OCI-LY1 (cell line): ENCODE results near the gene PRPS2.

Experiments used
- H2AFZ ChIP-seq: fragments of 200-600 bp; sonication (generic), shearing (Covaris generic); 2 replicates; pipeline ENCODE4 v1.6.0; 2014; ENCODE audit warnings: antibody characterized with exemption, mild to moderate bottlenecking, low read length
- H3F3A ChIP-seq: fragments of 200-600 bp; sonication (generic), shearing (Covaris generic); 2 replicates; pipeline ENCODE4 v1.6.0; 2014; ENCODE audit warnings: mild to moderate bottlenecking, antibody characterized with exemption, low read length, moderate library complexity; ENCODE audit not compliant: insufficient read depth
- H3K27ac ChIP-seq: fragments of 200-600 bp; sonication (generic); 2 replicates; pipeline ENCODE4 v1.5.1; 2014; ENCODE audit warnings: low read length, mixed run types, mild to moderate bottlenecking, low read depth; ENCODE audit not compliant: poor library complexity, severe bottlenecking
- H3K27me3 ChIP-seq: fragments of 200-600 bp; sonication (generic); 2 replicates; pipeline ENCODE4 v1.6.0; 2014; ENCODE audit warnings: antibody characterized with exemption, mild to moderate bottlenecking, low read length, moderate library complexity; ENCODE audit not compliant: insufficient read depth
- H3K36me3 ChIP-seq: fragments of 200-600 bp; sonication (generic); 2 replicates; pipeline ENCODE4 v1.6.1; 2014; ENCODE audit warnings: mild to moderate bottlenecking, antibody characterized with exemption, low read length, moderate library complexity, mixed read lengths; ENCODE audit not compliant: insufficient read depth
- H3K4me1 ChIP-seq: fragments of 200-600 bp; sonication (generic); 2 replicates; pipeline ENCODE4 v1.5.1; 2014; ENCODE audit warnings: mild to moderate bottlenecking, low read length, moderate library complexity; ENCODE audit not compliant: insufficient read depth, severe bottlenecking
- H3K4me2 ChIP-seq: fragments of 200-600 bp; sonication (generic), shearing (Covaris generic); 2 replicates; pipeline ENCODE4 v1.6.1; 2014; ENCODE audit warnings: low read length
- H3K4me3 ChIP-seq: fragments of 200-600 bp; sonication (generic); 2 replicates; pipeline ENCODE4 v1.5.1; 2014; ENCODE audit warnings: low read length, low read depth, mild to moderate bottlenecking, mixed read lengths; ENCODE audit not compliant: poor library complexity, severe bottlenecking
- H3K79me2 ChIP-seq: fragments of 200-600 bp; shearing (Covaris generic); 2 replicates; pipeline ENCODE4 v1.6.1; 2016; ENCODE audit warnings: mixed run types, low read length, mixed read lengths; ENCODE audit not compliant: insufficient read depth
- H3K9ac ChIP-seq: fragments of 200-600 bp; sonication (generic), shearing (Covaris generic); 2 replicates; pipeline ENCODE4 v1.6.1; 2014; ENCODE audit warnings: mild to moderate bottlenecking, low read length, mixed read lengths
- H3K9me2 ChIP-seq: fragments of 200-600 bp; sonication (generic), shearing (Covaris generic); 2 replicates; pipeline ENCODE4 v1.6.1; 2014; ENCODE audit warnings: low read depth, mild to moderate bottlenecking, low read length, mixed read lengths
- H3K9me3 ChIP-seq: fragments of 200-600 bp; shearing (Covaris generic); 2 replicates; pipeline ENCODE4 v1.6.1; 2014; ENCODE audit warnings: low read length, mixed read lengths
- H4K20me1 ChIP-seq: fragments of 200-600 bp; sonication (generic), shearing (Covaris generic); 2 replicates; pipeline ENCODE4 v1.6.0; 2016; ENCODE audit warnings: mild to moderate bottlenecking, low read length; ENCODE audit not compliant: insufficient read depth
- EZH2 ChIP-seq: fragments of 200-600 bp; sonication (generic), shearing (Covaris generic); IDR thresholded peaks from 2 replicates; pipeline ENCODE4 v1.8.0; 2017; ENCODE audit warnings: borderline replicate concordance, mixed run types, mild to moderate bottlenecking, antibody characterized with exemption, low read length, moderate library complexity, mixed read lengths
- TF ChIP-seq, protein P1 (sequence below): fragments of 200-600 bp; sonication (generic), shearing (Covaris generic); IDR thresholded peaks from 2 replicates; pipeline ENCODE4 v1.5.1; 2017; ENCODE audit warnings: mild to moderate bottlenecking, antibody characterized with exemption, low read length, moderate library complexity, mixed read lengths

PRPS2 gene

DNA sequence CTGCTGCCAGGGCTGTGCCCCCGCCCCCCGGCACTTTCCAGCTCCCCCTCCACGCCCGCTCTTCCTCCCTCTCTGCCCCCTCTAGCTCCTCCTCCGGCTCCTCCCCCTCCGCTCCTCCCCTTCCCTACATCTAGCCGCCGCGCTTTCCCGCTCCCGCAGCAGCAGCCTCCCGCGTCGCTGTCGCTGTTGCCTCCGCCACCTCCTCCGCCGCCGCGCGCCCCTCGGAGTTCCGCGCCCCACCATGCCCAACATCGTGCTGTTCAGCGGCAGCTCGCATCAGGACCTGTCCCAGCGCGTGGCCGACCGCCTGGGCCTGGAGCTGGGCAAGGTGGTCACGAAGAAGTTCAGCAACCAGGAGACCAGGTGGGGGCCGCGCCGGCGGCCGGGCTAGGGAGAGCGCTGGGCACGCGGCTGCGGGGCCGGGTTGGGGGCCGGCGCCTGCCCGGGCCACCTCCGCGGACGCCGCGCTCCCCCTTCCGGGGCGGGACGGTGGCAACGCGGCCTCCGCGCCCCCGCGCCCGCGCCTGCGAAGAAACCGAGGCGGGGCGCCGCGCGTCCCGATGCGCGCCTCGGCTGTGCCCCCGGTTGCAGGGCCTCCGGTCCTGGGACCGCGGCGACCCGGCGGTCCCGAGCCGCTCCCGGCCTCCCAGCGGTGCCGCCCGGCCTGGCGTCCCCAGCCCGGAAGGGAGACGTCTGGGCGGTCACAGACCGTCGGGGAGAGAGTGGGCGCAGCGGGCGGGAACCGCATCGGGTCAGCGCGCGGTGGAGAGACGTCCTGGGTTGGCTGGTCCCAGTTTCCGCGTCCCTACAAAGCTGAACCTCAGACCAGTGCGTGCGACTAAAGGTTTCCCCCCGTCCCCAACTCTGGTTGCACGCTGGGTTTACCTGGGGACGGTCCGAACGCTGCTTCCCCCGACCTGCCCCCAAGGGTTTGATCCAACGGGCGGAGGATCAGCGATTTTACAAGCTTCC is at the start of gene PRPS2:
Gene PRPS2, plus strand, starts transcription at position 156 of the 972 bp plus-strand sequence. Its CDS starts 86 bp downstream, at position 242.
- H3K4me2 ChIP-seq = peak within 1 kb of the TSS; percentile 96
- no peaks in the 10 kb centered on the region for H4K20me1 ChIP-seq
- H3K4me3 ChIP-seq = peak within 1 kb of the TSS; percentile 94
- 0 out of 2 replicates have a peak within 1 kb of the TSS, but pooled peaks have one; percentile 10 for H2AFZ ChIP-seq
- no peaks in the 10 kb centered on the region for H3F3A ChIP-seq
- H3K9ac ChIP-seq = peak within 1 kb of the TSS; percentile 79
- H3K27me3 ChIP-seq = no peaks in the 10 kb centered on the region
- no peaks in the 10 kb centered on the region for H3K9me3 ChIP-seq
- H3K36me3 ChIP-seq = peaks cover 24% of the 10 kb centered on the region
- TF ChIP-seq, protein P1, sequence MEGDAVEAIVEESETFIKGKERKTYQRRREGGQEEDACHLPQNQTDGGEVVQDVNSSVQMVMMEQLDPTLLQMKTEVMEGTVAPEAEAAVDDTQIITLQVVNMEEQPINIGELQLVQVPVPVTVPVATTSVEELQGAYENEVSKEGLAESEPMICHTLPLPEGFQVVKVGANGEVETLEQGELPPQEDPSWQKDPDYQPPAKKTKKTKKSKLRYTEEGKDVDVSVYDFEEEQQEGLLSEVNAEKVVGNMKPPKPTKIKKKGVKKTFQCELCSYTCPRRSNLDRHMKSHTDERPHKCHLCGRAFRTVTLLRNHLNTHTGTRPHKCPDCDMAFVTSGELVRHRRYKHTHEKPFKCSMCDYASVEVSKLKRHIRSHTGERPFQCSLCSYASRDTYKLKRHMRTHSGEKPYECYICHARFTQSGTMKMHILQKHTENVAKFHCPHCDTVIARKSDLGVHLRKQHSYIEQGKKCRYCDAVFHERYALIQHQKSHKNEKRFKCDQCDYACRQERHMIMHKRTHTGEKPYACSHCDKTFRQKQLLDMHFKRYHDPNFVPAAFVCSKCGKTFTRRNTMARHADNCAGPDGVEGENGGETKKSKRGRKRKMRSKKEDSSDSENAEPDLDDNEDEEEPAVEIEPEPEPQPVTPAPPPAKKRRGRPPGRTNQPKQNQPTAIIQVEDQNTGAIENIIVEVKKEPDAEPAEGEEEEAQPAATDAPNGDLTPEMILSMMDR = no peak
- TF ChIP-seq EZH2 = no peak
- H3K9me2 ChIP-seq = no peaks in the 10 kb centered on the region
- H3K27ac ChIP-seq = no peak within 1 kb of the TSS
- peaks cover 31% of the 10 kb centered on the region for H3K4me1 ChIP-seq
- peaks cover 28% of the 10 kb centered on the region for H3K79me2 ChIP-seq

DNA sequence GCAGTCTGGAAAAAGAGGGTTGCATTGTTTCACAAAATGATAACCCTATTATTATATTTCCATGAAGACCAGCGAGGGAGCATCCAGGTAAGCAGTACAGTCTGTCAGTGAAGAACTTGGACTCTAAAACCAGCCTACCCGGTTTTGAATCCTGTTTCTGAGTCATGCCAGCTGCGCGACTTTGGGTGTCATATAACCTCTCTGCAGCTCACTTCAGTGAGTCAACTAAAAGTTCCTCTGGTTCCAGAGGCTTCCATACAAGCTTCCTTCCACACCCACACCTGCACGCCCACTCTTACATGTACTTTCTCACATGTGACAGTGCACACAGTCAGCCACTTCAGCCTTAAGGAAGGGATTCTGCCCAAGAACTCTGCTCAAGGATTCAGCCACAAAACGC is 49.8 kb upstream of the PRPS2 start:
- Histone ChIP-seq H3K27ac (no peak overlapping the region), H3K79me2 (no peaks in the 10 kb centered on the region), H3K4me1 (no peaks in the 10 kb centered on the region), H4K20me1 (no peaks in the 10 kb centered on the region), H3F3A (no peaks in the 10 kb centered on the region), H3K36me3 (no peaks in the 10 kb centered on the region), H3K4me3 (no peak overlapping the region), H3K27me3 (no peaks in the 10 kb centered on the region), H3K9ac (no peak overlapping the region), H3K9me3 (no peaks in the 10 kb centered on the region), H2AFZ (no peak overlapping the region), H3K4me2 (no peak overlapping the region), H3K9me2 (no peaks in the 10 kb centered on the region)
- TF ChIP-seq EZH2 = no peak
- TF ChIP-seq, protein P1 = no peak

DNA sequence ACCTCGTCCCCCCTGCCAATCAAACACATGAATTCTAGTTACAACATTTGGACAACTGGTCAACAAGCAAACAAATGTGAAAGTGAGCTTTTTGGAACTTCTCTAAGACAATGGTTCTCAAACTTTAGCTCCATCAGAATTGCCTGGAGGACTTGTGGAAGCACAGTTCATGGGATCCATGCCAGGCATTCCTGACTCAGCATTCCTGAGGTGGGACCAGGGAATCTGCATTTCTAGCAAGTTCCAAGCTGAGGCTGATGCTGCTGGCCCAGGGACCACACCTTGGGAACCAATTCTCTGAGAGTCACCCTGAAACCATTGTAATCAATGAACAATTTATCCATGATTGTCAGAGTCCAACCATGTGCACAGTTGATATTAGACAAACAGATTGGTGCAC is 43.8 kb upstream of the PRPS2 start:
- no peak overlapping the region for H2AFZ ChIP-seq
- no peak overlapping the region for H3K9ac ChIP-seq
- no peaks in the 10 kb centered on the region for H3K36me3 ChIP-seq
- no peaks in the 10 kb centered on the region for H3K9me2 ChIP-seq
- no peaks in the 10 kb centered on the region for H3K4me1 ChIP-seq
- no peak overlapping the region for H3K4me3 ChIP-seq
- H3K9me3 ChIP-seq = no peaks in the 10 kb centered on the region
- H3F3A ChIP-seq = no peaks in the 10 kb centered on the region
- H3K27me3 ChIP-seq = no peaks in the 10 kb centered on the region
- no peak overlapping the region for H3K4me2 ChIP-seq
- TF ChIP-seq EZH2 = no peak
- TF ChIP-seq, protein P1 = no peak
- H3K79me2 ChIP-seq = no peaks in the 10 kb centered on the region
- H3K27ac ChIP-seq = no peak overlapping the region
- H4K20me1 ChIP-seq = no peaks in the 10 kb centered on the region
